Measurements from ENCODE around the gene TTC3. TPM values are rescaled to one million over a fixed set of nuclear protein-coding genes. Genes with fewer than 3 reads are reported as not detected.

The TTC3 gene
- total RNA-seq, 6 experiments from 2014 or later: 46.7 to 68.7 (median 54.2) TPM

- no peaks in the 10 kb centered on the region for H3K4me1 ChIP-seq
- ATAC-seq (peak in 1 of 4 donors; percentile 92), DNase-seq (no peak)
- intact Hi-C loops (cut with DNase I): no loop called here
- no peaks in the 10 kb centered on the region for H3K36me3 ChIP-seq
- H3K9me3 ChIP-seq: no peaks in the 10 kb centered on the region
- TF ChIP-seq POLR2A (IDR thresholded peaks at IDR 0.05): no peak
- H3K27me3 ChIP-seq: no peaks in the 10 kb centered on the region
- H3K27ac ChIP-seq: no peak overlapping the region
- no peak overlapping the region for H3K4me3 ChIP-seq
These were observed 44.1 kb downstream of the TTC3 start for GRCh38 chr21:37117204-37117603.

- H3K4me1 ChIP-seq: no peaks in the 10 kb centered on the region
- no peak overlapping the region for H3K27ac ChIP-seq
- H3K9me3 ChIP-seq: no peaks in the 10 kb centered on the region
- DNase-seq (no peak), ATAC-seq (peak in 1 of 4 donors; percentile 20)
- no peaks in the 10 kb centered on the region for H3K36me3 ChIP-seq
- H3K27me3 ChIP-seq: no peaks in the 10 kb centered on the region
- no peak overlapping the region for H3K4me3 ChIP-seq
- WGBS (ENCODE audit: insufficient coverage, low coverage, low lambda C conversion rate, missing lambda C conversion rate): 100% methylated on average over 1 of the region's 1 CpG
- TF ChIP-seq CTCF (IDR thresholded peaks at IDR 0.05): no peak
- intact Hi-C loops (cut with DNase I): no loop called here
These were observed 45.3 kb downstream of the TTC3 start for GRCh38 chr21:37118187-37118826.

GRCh38 chr21:37119421-37120218 lies 46.6 kb downstream of the TTC3 start:
- intact Hi-C loops (cut with DNase I): no loop called here
- WGBS (ENCODE audit: insufficient coverage, low coverage, low lambda C conversion rate, missing lambda C conversion rate): 86% methylated on average over 6 of the region's 6 CpGs
- DNase-seq: no peak

GRCh38 chr21:37128076-37128475 lies 55.0 kb downstream of the TTC3 start:
- Histone ChIP-seq H3K27ac (no peak overlapping the region), H3K4me3 (no peak overlapping the region), H3K27me3 (no peaks in the 10 kb centered on the region), H3K9me3 (no peaks in the 10 kb centered on the region), H3K36me3 (peaks cover 2 to 46% (median 22%) of the 10 kb centered on the region in 4 donors), H3K4me1 (no peaks in the 10 kb centered on the region)
- DNase-seq: no peak
- TF ChIP-seq POLR2A (IDR thresholded peaks at IDR 0.05) (no peak), CTCF (IDR thresholded peaks at IDR 0.05) (no peak)
- no peak for ATAC-seq
- intact Hi-C loops (cut with DNase I): no loop called here

More at GRCh38 chr21:37119421-37120218, 46.6 kb downstream of the TTC3 start:
- H3K27ac ChIP-seq: no peak overlapping the region
- no peaks in the 10 kb centered on the region for H3K4me1 ChIP-seq
- TF ChIP-seq POLR2A (IDR thresholded peaks at IDR 0.05): no peak
- no peak for TF ChIP-seq CTCF (IDR thresholded peaks at IDR 0.05)
- ATAC-seq: no peak
- no peaks in the 10 kb centered on the region for H3K27me3 ChIP-seq
- no peaks in the 10 kb centered on the region for H3K9me3 ChIP-seq
- peaks cover 0 to under 1% (median 0%) of the 10 kb centered on the region in 4 donors for H3K36me3 ChIP-seq
- no peak overlapping the region for H3K4me3 ChIP-seq

- TF ChIP-seq CTCF (IDR thresholded peaks at IDR 0.05): no peak
- no peak for TF ChIP-seq POLR2A (IDR thresholded peaks at IDR 0.05)
- intact Hi-C loops (cut with DNase I): no loop called here
- Histone ChIP-seq H3K9me3 (no peaks in the 10 kb centered on the region), H3K4me1 (no peaks in the 10 kb centered on the region), H3K27me3 (no peaks in the 10 kb centered on the region), H3K36me3 (peaks cover 2 to 56% (median 26%) of the 10 kb centered on the region in 4 donors), H3K27ac (no peak overlapping the region), H3K4me3 (no peak overlapping the region)
- ATAC-seq (no peak), DNase-seq (no peak)
- WGBS (ENCODE audit: insufficient coverage, low coverage, low lambda C conversion rate, missing lambda C conversion rate): 80% methylated on average over 2 of the region's 2 CpGs
These were observed 57.9 kb downstream of the TTC3 start for GRCh38 chr21:37130971-37131370.

Measured in right lobe of liver (tissue), 6 donors.